ENCODE data around the gene MDM2. TPM values are rescaled to one million over a fixed set of nuclear protein-coding genes. Genes with fewer than 3 reads are reported as not detected.

The MDM2 gene
- 16.9 and 21.5 TPM in 2 replicates for polyA plus RNA-seq (2012; rRNA removed)
- polyA plus RNA-seq (2012; cell fraction: cytosol; rRNA removed), result 17.7 and 37.8 TPM in 2 replicates
- 60.1 and 67.7 TPM in 2 replicates for polyA plus RNA-seq (2012; cell fraction: nucleus; rRNA removed)

DNA sequence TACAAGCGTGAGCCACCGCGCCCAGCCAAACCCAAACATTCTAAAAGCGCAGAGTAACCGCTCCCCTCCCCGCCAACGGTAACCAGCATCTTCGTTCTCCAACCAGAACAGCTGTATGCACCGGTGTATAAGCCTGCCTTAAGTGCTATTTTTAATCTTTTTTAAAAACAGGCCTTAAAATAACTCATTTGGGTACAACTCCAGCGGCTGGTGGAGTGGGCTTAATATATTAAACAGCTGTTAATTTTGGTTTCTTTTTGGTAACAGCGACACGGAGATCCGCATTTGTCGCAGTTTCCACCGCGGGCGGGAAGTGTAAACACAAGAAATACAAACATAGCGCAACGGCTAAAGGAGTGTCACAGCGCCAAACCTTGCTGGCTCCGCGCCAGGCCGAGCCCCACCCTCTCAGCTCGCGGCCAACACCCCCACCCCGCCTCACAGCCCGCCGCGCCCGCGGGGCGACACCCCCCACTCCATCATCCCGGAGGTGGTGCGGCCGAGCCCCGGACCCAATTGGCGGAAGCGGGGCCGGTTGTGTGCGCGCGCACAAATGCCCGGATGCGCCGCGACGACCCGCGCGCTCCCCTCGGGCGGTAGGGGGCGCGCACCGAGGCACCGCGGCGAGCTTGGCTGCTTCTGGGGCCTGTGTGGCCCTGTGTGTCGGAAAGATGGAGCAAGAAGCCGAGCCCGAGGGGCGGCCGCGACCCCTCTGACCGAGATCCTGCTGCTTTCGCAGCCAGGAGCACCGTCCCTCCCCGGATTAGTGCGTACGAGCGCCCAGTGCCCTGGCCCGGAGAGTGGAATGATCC, at the start of gene MDM2:
Gene MDM2, plus strand, starts transcription at position 602 of the 812 bp plus-strand sequence. CDS start 301 bp downstream, outside the sequence.
- H3K27ac ChIP-seq (ENCODE audit: low read depth in 2 of 2, low read length in 1 of 2), result peak within 1 kb of the TSS; percentile 96 to 98
- H3K9me3 ChIP-seq, result no peaks in the 10 kb centered on the region; the same call in 1 of the 2 replicates
- H3K4me1 ChIP-seq (ENCODE audit: control insufficient read depth in 1 of 2, insufficient read depth in 2 of 2, low read depth in 1 of 2, low read length in 1 of 2), result peaks cover 0 to 2% of the 10 kb centered on the region in 2 experiments; a peak in 3 of 4 replicates
- WGBS (ENCODE audit: low lambda C conversion rate), result 2% methylated on average over 23 of the region's 72 CpGs
- H3F3A ChIP-seq (replicated peaks; ENCODE audit: insufficient read depth), result peaks cover 36% of the 10 kb centered on the region
- H2AFZ ChIP-seq (ENCODE audit: low read depth), result peak within 1 kb of the TSS; percentile 98
- peak within 1 kb of the TSS; percentile 94 for H3K4me2 ChIP-seq
- ChIA-PET CTCF (interaction anchor here (0.7 to 3.2 kb wide), 7 partner anchors 10 to 499 kb away, joined by 3 to 17 read pairs (median 4); no protein-coding TSS in a partner anchor), POLR2A (interaction anchor here (0.8 to 2.8 kb wide), 4 partner anchors 12 to 62 kb away, joined by 3 to 21 read pairs (median 4); partner anchors contain the start of gene SLC35E3)
- peak within 1 kb of the TSS; percentile 82 to 99 for H3K4me3 ChIP-seq (ENCODE audit: low read depth in 2 of 2, low read length in 1 of 2)
- peaks cover 48% of the 10 kb centered on the region for H3K79me2 ChIP-seq (ENCODE audit: insufficient read depth)
- H3K9ac ChIP-seq, result peak within 1 kb of the TSS; percentile 99
- DNase-seq, result peak; percentile 99
- H4K20me1 ChIP-seq (ENCODE audit: insufficient read depth), result peaks cover 33% of the 10 kb centered on the region
- H3K9me2 ChIP-seq, result no peaks in the 10 kb centered on the region
- H3K36me3 ChIP-seq (replicated peaks in 1 of 2; ENCODE audit: control insufficient read depth in 1 of 2, insufficient read depth in 2 of 2, low read length in 1 of 2), result peaks cover 18 to 35% of the 10 kb centered on the region in 2 experiments
- no peaks in the 10 kb centered on the region for H3K27me3 ChIP-seq (ENCODE audit: insufficient read depth)
- TF ChIP-seq MXI1 (IDR thresholded peaks at IDR 0.05; ENCODE audit: low read depth, low read length) (no peak), REST (IDR thresholded peaks at IDR 0.05; ENCODE audit: low read depth, low read length) (no peak), SIN3A (IDR thresholded peaks at IDR 0.05; ENCODE audit: borderline replicate concordance, low read depth, low read length) (peak; percentile 69; the same call in 1 of the 2 replicates), NRF1 (IDR thresholded peaks at IDR 0.05; ENCODE audit: low read depth, low read length) (peak; percentile 56), SMC3 (IDR thresholded peaks at IDR 0.05; ENCODE audit: low read depth, low read length) (no peak), EP300 (IDR thresholded peaks at IDR 0.05; ENCODE audit: borderline replicate concordance in 1 of 2, low read depth in 1 of 2, low read length in 1 of 2) (no peak), GABPA (IDR thresholded peaks at IDR 0.05; ENCODE audit: low read depth) (peak; percentile 58), TEAD4 (IDR thresholded peaks at IDR 0.05; ENCODE audit: borderline replicate concordance, insufficient read depth) (0 out of 2 replicates have a peak, but pooled peaks have one; percentile 33), CHD2 (IDR thresholded peaks at IDR 0.05; ENCODE audit: low read length, partially characterized antibody) (peak; percentile 50), FOXM1 (IDR thresholded peaks at IDR 0.05; ENCODE audit: low read depth) (no peak; the same call in 1 of the 2 replicates), POLR2AphosphoS5 (IDR thresholded peaks at IDR 0.05; ENCODE audit: low read depth, low read length) (peak; percentile 88), MEF2A (IDR thresholded peaks at IDR 0.05; ENCODE audit: borderline replicate concordance, low read depth) (no peak), ELF1 (IDR thresholded peaks at IDR 0.05) (peak; percentile 43; the same call in 1 of the 2 replicates), TCF12 (IDR thresholded peaks at IDR 0.05) (no peak; the same call in 1 of the 2 replicates), FOSL2 (IDR thresholded peaks at IDR 0.05; ENCODE audit: borderline replicate concordance, low read depth) (no peak), TAF1 (IDR thresholded peaks at IDR 0.05; ENCODE audit: borderline replicate concordance, low read depth, low read length) (peak; percentile 86), NFIC (IDR thresholded peaks at IDR 0.05; ENCODE audit: borderline replicate concordance) (peak; percentile 94), PBX3 (IDR thresholded peaks at IDR 0.05) (0 out of 2 replicates have a peak, but pooled peaks have one; percentile 25), RFX5 (IDR thresholded peaks at IDR 0.05; ENCODE audit: low read length) (no peak), JUND (IDR thresholded peaks at IDR 0.05) (no peak), RCOR1 (IDR thresholded peaks at IDR 0.05; ENCODE audit: low read length) (0 out of 2 replicates have a peak, but pooled peaks have one; percentile 14)
- TF ChIP-seq, protein P1, sequence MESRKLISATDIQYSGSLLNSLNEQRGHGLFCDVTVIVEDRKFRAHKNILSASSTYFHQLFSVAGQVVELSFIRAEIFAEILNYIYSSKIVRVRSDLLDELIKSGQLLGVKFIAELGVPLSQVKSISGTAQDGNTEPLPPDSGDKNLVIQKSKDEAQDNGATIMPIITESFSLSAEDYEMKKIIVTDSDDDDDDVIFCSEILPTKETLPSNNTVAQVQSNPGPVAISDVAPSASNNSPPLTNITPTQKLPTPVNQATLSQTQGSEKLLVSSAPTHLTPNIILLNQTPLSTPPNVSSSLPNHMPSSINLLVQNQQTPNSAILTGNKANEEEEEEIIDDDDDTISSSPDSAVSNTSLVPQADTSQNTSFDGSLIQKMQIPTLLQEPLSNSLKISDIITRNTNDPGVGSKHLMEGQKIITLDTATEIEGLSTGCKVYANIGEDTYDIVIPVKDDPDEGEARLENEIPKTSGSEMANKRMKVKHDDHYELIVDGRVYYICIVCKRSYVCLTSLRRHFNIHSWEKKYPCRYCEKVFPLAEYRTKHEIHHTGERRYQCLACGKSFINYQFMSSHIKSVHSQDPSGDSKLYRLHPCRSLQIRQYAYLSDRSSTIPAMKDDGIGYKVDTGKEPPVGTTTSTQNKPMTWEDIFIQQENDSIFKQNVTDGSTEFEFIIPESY (IDR thresholded peaks at IDR 0.05; ENCODE audit: borderline replicate concordance, low read depth), result no peak
- TF ChIP-seq, protein P2, sequence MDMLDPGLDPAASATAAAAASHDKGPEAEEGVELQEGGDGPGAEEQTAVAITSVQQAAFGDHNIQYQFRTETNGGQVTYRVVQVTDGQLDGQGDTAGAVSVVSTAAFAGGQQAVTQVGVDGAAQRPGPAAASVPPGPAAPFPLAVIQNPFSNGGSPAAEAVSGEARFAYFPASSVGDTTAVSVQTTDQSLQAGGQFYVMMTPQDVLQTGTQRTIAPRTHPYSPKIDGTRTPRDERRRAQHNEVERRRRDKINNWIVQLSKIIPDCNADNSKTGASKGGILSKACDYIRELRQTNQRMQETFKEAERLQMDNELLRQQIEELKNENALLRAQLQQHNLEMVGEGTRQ (IDR thresholded peaks at IDR 0.05; ENCODE audit: borderline replicate concordance, low read depth, low read length), result no peak
- TF ChIP-seq, protein P3, sequence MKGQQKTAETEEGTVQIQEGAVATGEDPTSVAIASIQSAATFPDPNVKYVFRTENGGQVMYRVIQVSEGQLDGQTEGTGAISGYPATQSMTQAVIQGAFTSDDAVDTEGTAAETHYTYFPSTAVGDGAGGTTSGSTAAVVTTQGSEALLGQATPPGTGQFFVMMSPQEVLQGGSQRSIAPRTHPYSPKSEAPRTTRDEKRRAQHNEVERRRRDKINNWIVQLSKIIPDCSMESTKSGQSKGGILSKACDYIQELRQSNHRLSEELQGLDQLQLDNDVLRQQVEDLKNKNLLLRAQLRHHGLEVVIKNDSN (IDR thresholded peaks at IDR 0.05; ENCODE audit: borderline replicate concordance, low read depth), result no peak

Data from SK-N-SH (cell line).